EH (cell line): Measurements from ENCODE around the gene TSEN15.
"Not testable (repeated sequence)": the region's sequence is repeated elsewhere in the genome, so short reads cannot be mapped to it uniquely, and the experiment has no call there.

Experiments
- DNase-seq: peaks from one replicate; pipeline ENCODE4 v3.0.0-alpha.2; 2015; ENCODE audit warnings: low read depth

TSEN15 gene

DNA sequence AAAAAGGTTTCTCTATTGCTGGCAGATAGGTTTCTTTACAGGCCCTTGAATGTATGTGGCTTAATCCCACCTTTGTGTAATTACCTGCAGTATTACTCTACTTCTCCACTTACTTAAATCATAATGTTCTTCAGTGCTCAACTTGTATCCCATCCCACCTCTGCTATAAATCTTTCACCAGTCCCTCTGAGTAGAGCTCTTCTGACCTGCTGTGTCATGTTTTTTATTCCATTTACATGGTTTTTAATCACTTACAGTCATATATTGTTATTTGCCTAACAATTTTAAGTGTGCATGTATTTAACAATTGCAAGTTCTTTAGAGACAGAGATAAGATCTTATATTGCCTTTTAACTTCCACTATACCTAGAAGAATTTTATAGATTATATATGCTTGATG lies 2.4 kb downstream of the TSEN15 start:
- no peak for DNase-seq

DNA sequence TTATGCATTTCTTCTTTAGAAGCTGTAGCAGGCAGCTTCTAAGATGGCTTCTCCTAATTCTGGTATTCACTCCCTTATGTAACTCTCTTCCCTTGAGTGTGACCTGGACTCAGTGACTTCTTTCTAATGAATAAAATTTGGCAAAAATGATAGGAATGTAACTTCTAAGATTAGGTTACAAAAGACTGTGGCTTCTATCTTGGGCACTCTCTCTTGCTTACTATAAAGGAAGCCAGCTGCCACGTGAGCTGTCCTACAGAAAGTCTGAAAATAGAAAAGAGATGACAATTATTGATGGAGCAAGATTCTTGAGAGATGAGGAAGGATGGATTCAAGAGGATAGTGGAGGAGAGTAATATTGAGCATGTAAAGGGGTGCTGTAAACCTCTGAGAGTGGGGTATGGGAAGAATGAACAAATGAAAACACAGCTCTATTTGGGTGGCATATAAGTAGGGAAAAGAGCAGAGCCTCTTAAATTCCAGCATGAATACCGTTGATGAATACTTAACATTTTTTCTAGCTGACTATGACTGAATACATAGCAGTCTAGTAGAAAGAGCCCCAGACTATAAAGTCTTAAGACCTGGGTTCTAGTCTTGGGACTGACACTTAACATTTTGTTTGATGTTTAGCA lies 5.5 kb downstream of the TSEN15 start:
- DNase-seq: peak; percentile 94

DNA sequence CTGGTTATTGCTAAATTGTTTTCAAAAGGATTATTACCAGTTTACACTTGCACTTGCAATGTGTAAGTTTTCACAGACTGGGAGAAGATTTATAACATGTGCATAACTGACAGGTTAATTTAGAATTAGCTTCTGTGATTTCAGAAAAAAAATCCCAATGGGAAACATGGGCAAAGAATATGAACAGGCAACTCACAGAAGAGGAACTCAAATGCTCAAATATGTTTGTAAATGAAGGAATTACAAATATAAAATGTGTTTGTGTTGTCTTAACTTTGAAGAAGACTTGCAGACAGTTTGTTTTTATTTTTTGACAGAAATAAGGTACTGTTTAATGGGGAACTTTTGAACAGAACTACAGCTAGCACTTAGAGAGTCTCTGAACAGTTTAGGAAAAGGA lies 8.4 kb downstream of the TSEN15 start:
- no peak for DNase-seq

DNA sequence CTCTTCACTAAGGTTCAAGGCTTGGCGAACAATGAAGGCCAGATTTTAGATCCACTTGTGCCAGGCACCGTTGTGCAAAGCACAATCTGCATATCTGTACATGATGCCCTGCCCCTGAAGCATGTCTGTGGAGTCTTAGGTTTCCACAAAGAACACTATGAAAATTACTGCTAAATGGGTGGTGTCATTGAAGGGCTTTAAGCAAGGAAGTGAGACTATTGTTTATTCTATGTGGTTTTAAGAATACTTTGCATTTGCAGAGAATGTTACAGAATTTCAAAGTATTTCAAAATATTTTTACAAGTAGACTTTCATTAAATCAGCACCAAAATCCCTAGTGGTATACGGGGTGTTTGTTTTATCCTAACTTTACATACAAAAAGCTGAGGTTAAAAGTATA lies 8.8 kb downstream of the TSEN15 start:
- DNase-seq: peak; percentile 80

DNA sequence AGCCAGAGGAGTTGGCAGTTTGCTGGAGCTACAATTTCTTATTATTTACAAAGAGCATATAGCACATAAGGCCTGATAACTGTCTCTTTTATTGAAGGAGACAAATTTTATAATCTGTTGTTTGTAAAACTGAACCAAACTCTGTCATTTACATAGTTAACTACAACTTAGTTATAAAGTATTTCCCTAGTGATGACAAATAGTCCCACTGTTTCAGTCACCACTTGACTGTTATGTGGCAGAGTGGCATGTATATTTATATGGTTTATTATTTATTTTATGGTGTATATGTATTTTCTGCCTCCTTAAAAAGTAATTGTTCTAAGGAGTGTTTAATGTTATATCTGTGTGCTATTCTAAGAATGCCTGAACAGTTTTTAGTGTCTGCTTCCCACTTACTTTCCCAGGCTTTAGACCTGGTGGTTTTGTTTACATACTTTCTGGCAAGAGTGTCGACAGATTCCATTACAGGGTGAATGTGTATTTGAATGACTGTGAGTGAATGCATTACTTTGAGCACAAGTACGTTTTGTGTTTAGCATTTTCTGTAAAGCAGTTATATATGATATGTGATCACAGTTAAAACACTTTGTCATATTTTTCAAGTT lies 10.0 kb downstream of the TSEN15 start:
- DNase-seq: peak; percentile 90

GRCh38 chr1:184062640-184063286 lies 11.2 kb downstream of the TSEN15 start:
- DNase-seq: no peak

DNA sequence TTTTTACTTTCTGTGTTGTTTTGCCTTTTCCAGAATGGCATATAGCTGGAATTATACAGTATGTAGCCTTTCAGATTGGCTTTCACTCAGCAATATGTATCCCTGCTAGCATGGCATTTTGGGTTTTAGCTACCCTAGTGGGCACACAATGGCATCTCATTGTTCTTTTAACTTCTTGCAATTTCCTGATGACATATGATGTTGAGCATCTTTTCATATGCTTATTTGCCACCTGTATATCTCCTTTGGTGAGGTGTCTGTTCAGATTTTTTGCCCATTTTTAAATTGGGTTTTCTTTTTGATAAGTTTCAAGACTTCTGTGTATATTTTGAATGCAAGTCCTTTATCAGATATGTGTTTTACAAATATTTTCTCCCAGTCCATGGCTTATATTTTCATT lies 14.0 kb downstream of the TSEN15 start:
- no peak for DNase-seq

DNA sequence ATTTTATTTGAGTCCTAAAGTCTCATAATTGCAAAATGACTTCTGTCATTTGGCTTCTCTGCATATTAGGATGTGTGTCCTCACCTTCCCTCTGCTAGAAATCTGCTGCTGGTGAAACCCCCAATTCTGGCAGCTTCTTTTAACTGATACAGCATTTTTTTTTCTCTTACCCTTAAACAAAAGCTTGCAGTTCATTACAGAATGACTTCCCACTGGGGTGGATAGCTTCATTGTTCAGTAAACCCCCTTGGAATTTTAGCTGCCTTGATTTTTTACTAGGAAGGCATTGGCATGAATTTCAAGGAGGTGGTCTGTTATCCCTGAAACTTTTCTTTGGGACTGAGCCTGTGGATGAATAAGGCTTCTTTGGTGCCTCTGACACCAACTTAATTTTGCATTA lies 16.8 kb downstream of the TSEN15 start:
- DNase-seq: no peak

DNA sequence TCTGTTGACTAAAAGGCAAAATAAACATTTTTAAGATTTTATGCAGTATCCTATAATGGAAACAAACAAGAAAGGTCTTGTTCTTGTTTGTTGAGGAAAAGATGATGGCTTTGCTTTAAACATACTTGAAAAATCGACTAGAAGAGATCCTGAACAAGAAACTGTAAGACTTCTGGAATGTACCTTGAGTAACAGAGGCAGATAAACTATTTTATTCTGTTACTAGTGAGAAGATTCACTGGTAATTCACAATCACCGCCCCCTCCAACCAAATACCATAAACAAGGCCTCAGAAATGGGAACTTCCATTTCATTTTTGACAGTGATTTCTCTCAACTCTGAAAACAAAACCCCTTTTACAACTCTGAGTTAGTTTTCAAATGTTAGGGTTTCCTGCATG lies 18.1 kb downstream of the TSEN15 start:
- peak; percentile 33 for DNase-seq

DNA sequence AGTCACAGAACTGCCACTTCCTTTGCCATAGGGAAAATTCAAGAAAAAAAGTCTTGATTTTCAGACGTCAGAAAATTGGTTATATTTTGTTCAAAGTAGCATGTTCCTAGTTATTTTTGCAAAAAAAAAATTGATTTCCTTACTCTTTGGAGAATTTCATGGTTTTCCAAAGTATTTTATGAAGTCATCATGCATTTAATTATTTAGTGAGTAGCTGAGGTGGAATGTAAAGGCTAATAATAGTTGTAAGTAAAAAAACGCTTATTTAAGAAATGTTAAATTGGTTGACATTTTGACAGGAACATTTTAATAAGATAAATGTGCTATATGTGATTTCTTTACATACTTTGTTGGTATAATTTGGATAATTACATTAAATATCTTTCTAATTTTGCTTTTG lies 20.8 kb downstream of the TSEN15 start:
- peak; percentile 59 for DNase-seq

GRCh38 chr1:184074383-184074782 lies 22.9 kb downstream of the TSEN15 start:
- DNase-seq: no peak

- DNase-seq: peak; percentile 74
Observed at GRCh38 chr1:184075055-184076029, 23.8 kb downstream of the TSEN15 start.

GRCh38 chr1:184078564-184079249 lies 27.2 kb downstream of the TSEN15 start:
- DNase-seq: peak; percentile 15

DNA sequence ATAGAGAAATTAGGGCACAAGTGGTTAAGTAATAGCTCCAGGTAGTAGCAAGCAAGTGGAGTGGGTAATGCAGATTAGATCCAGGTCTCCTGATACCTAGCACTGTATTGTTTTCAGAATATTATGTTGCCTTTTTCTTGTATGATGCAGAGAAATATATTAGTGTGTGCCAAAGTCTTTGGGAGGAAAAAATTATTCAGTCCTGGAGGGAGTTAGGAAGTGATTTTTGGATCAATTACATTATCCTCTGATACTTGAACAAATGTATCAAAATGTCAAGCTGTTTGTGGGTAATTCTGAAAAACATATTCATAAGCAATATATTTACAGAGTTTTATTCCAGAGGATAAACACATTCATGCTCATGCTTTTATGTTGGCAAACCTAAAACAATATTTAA lies 28.8 kb downstream of the TSEN15 start:
- DNase-seq: no peak

DNA sequence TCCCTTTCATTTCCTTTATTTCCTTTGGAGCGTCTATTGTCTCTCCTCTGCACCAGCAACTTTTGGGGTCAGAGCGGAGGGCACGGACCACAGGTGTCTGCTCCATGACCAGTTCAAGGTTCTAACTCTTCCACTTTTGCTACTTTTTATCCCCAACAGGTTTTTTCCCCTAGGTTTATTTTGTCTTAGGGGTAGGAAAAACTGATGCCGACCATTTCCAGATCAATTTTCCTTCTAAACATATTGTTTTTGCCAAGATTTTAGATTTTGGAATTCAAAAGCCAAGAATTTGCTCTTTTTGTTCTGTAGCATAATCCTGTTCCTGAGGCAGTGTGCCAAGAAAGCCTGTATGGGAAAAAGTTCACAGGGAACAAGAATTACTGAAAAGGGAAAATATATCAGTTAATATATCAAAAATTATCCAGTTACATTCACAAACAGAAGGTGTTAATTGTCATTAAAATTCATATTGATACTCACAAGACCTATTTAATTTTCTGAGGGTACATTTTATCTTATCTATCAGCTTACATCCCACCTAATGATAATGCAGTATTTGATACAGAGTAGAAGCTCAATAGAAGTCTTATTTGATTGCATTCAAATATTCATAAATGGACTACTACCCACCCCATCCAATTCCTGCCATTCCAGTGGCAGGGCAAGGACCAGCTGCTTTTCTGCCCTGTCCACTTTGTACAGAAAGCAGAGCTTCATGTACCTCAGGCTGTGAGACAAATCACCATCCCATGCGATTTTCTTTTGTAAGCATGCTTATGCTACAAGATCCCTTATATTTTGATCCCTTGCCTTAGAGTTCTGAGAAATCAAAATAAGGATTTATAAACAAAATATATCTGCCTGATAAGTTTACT lies 31.2 kb downstream of the TSEN15 start:
- DNase-seq: no peak

DNA sequence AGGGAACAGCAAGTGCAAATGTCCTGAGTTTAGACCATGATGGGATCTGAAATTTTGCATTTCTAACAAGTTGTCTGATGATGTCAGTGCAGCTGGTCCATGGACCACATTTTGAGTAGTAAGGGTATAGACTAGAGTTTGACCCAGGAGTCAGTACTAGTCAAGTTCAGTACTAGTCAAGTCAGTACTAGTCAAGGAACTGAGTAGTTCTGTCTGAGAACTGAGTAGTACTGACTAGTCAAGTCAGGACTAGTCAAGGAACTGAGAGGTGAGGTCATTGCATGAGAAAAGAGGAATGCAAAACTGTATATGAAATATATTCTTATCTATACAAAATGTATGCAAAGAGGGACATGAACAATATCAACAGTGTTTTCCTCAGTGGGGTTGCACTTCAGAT lies 34.1 kb downstream of the TSEN15 start:
- DNase-seq: no peak

- no peak for DNase-seq
Observed at GRCh38 chr1:184088037-184088436, 36.5 kb downstream of the TSEN15 start.

- DNase-seq: no peak
Observed at GRCh38 chr1:184093071-184093470, 41.5 kb downstream of the TSEN15 start.

DNA sequence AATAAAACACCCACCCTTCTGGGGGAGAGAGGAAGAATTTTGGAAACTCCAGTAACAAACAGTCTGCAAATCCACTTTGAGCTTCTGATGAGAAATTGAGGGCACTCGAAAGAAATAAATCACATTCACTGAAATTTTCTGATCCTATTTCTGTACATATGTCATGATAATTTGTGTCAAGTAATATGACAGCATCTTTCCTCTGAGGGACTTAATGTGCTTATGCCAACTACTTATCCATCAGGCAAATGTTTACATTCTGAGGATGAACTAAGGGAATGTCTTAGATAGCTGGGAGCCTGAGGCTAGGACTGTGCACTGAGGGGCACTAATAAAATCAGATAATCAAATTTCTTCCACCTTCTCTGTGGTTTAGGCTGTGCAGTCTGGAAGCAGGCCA lies 44.5 kb downstream of the TSEN15 start:
- DNase-seq: no peak

DNA sequence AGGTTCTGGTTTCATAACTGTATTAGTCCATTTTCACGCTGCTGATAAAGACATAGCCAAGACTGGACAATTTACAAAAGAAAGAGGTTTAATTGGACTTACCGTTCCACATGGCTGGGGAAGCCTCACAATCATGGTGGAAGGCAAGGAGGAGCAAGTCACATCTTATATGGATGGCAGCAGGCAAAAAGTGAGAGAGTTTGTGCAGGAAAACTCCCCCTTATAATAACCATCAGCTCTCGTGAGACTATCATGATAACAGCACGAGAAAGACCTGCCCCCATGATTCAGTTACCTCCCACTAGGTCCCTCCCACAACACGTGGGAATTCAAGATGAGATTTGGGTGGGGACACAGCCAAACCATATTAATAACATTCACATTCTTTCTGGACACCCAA lies 45.0 kb downstream of the TSEN15 start:
- DNase-seq: not testable (repeated sequence)

DNA sequence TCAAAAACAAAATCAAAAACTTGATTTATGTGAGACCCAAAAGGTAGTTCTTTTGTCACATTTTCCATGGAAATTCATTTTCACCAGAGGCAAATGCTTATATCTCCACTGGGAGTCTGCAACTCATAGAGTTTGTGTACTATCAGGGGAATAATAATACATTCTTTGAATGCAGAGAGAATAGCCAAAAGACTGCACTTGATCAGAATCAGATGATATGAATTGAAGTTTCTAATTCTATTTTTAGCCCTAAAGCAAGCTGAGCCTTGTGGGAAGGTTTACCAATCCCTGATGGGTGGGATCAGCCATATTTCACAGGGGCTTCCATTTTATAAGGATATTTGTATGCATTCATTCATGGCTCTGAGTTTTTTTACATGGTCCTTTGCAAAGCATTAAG lies 49.6 kb downstream of the TSEN15 start:
- no peak for DNase-seq
